OCI-LY1 (cell line): ENCODE results near the gene OVCH1.

ENCODE experiments used
- H2AFZ ChIP-seq: fragments of 200-600 bp; sonication (generic), shearing (Covaris generic); 2 replicates; pipeline ENCODE4 v1.6.0; 2014; ENCODE audit warnings: antibody characterized with exemption, mild to moderate bottlenecking, low read length
- H3F3A ChIP-seq: fragments of 200-600 bp; sonication (generic), shearing (Covaris generic); 2 replicates; pipeline ENCODE4 v1.6.0; 2014; ENCODE audit warnings: mild to moderate bottlenecking, antibody characterized with exemption, low read length, moderate library complexity; ENCODE audit not compliant: insufficient read depth
- H3K27ac ChIP-seq: fragments of 200-600 bp; sonication (generic); 2 replicates; pipeline ENCODE4 v1.5.1; 2014; ENCODE audit warnings: low read length, mixed run types, mild to moderate bottlenecking, low read depth; ENCODE audit not compliant: poor library complexity, severe bottlenecking
- H3K27me3 ChIP-seq: fragments of 200-600 bp; sonication (generic); 2 replicates; pipeline ENCODE4 v1.6.0; 2014; ENCODE audit warnings: antibody characterized with exemption, mild to moderate bottlenecking, low read length, moderate library complexity; ENCODE audit not compliant: insufficient read depth
- H3K36me3 ChIP-seq: fragments of 200-600 bp; sonication (generic); 2 replicates; pipeline ENCODE4 v1.6.1; 2014; ENCODE audit warnings: mild to moderate bottlenecking, antibody characterized with exemption, low read length, moderate library complexity, mixed read lengths; ENCODE audit not compliant: insufficient read depth
- H3K4me1 ChIP-seq: fragments of 200-600 bp; sonication (generic); 2 replicates; pipeline ENCODE4 v1.5.1; 2014; ENCODE audit warnings: mild to moderate bottlenecking, low read length, moderate library complexity; ENCODE audit not compliant: insufficient read depth, severe bottlenecking
- H3K4me2 ChIP-seq: fragments of 200-600 bp; sonication (generic), shearing (Covaris generic); 2 replicates; pipeline ENCODE4 v1.6.1; 2014; ENCODE audit warnings: low read length
- H3K4me3 ChIP-seq: fragments of 200-600 bp; sonication (generic); 2 replicates; pipeline ENCODE4 v1.5.1; 2014; ENCODE audit warnings: low read length, low read depth, mild to moderate bottlenecking, mixed read lengths; ENCODE audit not compliant: poor library complexity, severe bottlenecking
- H3K79me2 ChIP-seq: fragments of 200-600 bp; shearing (Covaris generic); 2 replicates; pipeline ENCODE4 v1.6.1; 2016; ENCODE audit warnings: mixed run types, low read length, mixed read lengths; ENCODE audit not compliant: insufficient read depth
- H3K9ac ChIP-seq: fragments of 200-600 bp; sonication (generic), shearing (Covaris generic); 2 replicates; pipeline ENCODE4 v1.6.1; 2014; ENCODE audit warnings: mild to moderate bottlenecking, low read length, mixed read lengths
- H3K9me2 ChIP-seq: fragments of 200-600 bp; sonication (generic), shearing (Covaris generic); 2 replicates; pipeline ENCODE4 v1.6.1; 2014; ENCODE audit warnings: low read depth, mild to moderate bottlenecking, low read length, mixed read lengths
- H3K9me3 ChIP-seq: fragments of 200-600 bp; shearing (Covaris generic); 2 replicates; pipeline ENCODE4 v1.6.1; 2014; ENCODE audit warnings: low read length, mixed read lengths
- H4K20me1 ChIP-seq: fragments of 200-600 bp; sonication (generic), shearing (Covaris generic); 2 replicates; pipeline ENCODE4 v1.6.0; 2016; ENCODE audit warnings: mild to moderate bottlenecking, low read length; ENCODE audit not compliant: insufficient read depth
- EZH2 ChIP-seq: fragments of 200-600 bp; sonication (generic), shearing (Covaris generic); IDR thresholded peaks from 2 replicates; pipeline ENCODE4 v1.8.0; 2017; ENCODE audit warnings: borderline replicate concordance, mixed run types, mild to moderate bottlenecking, antibody characterized with exemption, low read length, moderate library complexity, mixed read lengths
- TF ChIP-seq, protein P1 (sequence below): fragments of 200-600 bp; sonication (generic), shearing (Covaris generic); IDR thresholded peaks from 2 replicates; pipeline ENCODE4 v1.5.1; 2017; ENCODE audit warnings: mild to moderate bottlenecking, antibody characterized with exemption, low read length, moderate library complexity, mixed read lengths

Gene OVCH1

DNA sequence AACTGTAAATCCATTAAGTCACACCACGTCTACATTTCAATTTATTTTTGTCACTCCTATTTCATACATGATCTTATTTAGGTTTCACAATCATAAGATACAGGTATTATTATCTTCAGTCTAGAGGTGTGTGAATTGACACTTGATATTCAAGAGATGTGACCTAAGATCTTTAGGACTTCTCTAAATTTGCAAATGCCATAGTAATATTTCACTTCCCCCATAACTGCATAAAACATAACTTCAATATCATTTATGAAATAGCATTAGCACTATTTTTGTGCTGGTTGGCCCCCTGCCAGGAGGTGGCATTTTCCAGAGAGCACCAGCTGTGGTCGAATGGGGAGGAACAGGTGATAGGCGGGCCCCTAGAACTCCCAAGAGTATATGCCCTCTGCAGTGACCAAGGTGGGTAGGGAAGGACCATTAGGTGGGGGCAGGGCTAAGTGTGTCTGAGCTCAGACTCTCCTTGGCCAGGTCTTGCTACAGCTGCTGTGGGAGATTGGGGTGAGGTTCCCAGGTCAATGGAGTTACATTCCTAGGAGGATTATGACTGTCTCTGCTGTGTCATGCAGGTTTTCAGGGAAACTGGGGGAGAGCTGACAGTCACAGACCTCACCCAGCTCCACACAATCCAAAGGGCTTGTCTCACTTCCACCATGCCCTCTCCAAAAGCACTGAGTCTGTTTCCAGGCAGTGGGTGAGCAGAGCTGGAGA, 67.3 kb downstream of the OVCH1 start:
- Histone ChIP-seq H3K4me1 (peaks cover 5% of the 10 kb centered on the region), H4K20me1 (no peaks in the 10 kb centered on the region), H3K79me2 (no peaks in the 10 kb centered on the region), H3K27me3 (no peaks in the 10 kb centered on the region), H3K4me3 (no peak overlapping the region), H3K36me3 (no peaks in the 10 kb centered on the region), H3K9me2 (no peaks in the 10 kb centered on the region), H3F3A (no peaks in the 10 kb centered on the region), H3K9me3 (no peaks in the 10 kb centered on the region), H3K9ac (no peak overlapping the region), H3K4me2 (no peak overlapping the region), H3K27ac (no peak overlapping the region), H2AFZ (no peak overlapping the region)
- no peak for TF ChIP-seq EZH2

DNA sequence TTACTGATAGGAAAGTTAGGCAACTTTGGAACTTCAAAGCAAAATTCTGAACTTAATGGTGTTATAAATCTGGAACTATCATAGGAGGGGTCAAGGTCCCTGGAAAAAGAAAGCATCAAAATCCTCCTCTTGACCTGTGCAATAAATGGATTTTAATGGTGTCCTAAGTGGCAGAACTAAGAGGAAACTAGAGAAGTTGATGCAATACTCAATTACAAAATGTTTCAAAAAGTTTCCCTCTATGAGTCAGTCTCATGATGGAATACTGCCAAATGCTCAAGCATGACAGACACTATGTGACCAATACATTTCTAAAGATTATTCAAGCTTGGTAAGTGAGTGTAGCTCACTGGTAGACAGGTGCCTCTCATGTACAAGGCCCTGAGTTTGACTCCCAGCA, 68.9 kb downstream of the OVCH1 start:
- TF ChIP-seq EZH2: no peak
- TF ChIP-seq, protein P1, sequence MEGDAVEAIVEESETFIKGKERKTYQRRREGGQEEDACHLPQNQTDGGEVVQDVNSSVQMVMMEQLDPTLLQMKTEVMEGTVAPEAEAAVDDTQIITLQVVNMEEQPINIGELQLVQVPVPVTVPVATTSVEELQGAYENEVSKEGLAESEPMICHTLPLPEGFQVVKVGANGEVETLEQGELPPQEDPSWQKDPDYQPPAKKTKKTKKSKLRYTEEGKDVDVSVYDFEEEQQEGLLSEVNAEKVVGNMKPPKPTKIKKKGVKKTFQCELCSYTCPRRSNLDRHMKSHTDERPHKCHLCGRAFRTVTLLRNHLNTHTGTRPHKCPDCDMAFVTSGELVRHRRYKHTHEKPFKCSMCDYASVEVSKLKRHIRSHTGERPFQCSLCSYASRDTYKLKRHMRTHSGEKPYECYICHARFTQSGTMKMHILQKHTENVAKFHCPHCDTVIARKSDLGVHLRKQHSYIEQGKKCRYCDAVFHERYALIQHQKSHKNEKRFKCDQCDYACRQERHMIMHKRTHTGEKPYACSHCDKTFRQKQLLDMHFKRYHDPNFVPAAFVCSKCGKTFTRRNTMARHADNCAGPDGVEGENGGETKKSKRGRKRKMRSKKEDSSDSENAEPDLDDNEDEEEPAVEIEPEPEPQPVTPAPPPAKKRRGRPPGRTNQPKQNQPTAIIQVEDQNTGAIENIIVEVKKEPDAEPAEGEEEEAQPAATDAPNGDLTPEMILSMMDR: no peak
- Histone ChIP-seq H3K27ac (no peak overlapping the region), H3K9ac (no peak overlapping the region), H2AFZ (no peak overlapping the region), H3K4me2 (no peak overlapping the region), H3K79me2 (no peaks in the 10 kb centered on the region), H3K4me1 (peaks cover 5% of the 10 kb centered on the region), H4K20me1 (no peaks in the 10 kb centered on the region), H3F3A (no peaks in the 10 kb centered on the region), H3K9me2 (no peaks in the 10 kb centered on the region), H3K36me3 (no peaks in the 10 kb centered on the region), H3K27me3 (no peaks in the 10 kb centered on the region), H3K9me3 (no peaks in the 10 kb centered on the region), H3K4me3 (no peak overlapping the region)

DNA sequence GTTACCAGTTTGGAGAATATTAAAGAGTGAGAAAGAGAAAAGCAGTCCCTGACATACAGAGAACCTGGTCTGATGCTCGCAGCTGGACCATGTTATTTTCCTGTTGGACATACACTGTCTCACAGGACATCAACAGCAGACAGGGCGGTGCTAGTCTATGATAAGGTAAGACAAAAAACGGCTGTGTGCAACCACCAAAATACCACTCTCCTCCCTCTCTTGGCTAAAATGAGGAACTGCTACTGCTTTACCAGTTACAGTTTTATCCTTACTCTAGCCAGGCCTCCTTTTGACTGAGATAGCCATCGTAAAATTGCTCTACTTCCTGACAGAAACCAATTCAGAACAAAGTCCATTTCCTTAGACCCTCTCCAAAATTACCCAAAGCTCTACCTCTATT, 69.5 kb downstream of the OVCH1 start:
- H3K9ac ChIP-seq: no peak overlapping the region
- H3K79me2 ChIP-seq: no peaks in the 10 kb centered on the region
- no peak overlapping the region for H3K27ac ChIP-seq
- H3K27me3 ChIP-seq: no peaks in the 10 kb centered on the region
- no peak overlapping the region for H2AFZ ChIP-seq
- H3K4me2 ChIP-seq: no peak overlapping the region
- no peaks in the 10 kb centered on the region for H3F3A ChIP-seq
- no peaks in the 10 kb centered on the region for H3K36me3 ChIP-seq
- TF ChIP-seq EZH2: no peak
- TF ChIP-seq, protein P1: peak; percentile 42; the same call in 1 of the 2 replicates
- H4K20me1 ChIP-seq: no peaks in the 10 kb centered on the region
- no peaks in the 10 kb centered on the region for H3K9me2 ChIP-seq
- H3K4me1 ChIP-seq: peaks cover 5% of the 10 kb centered on the region
- no peak overlapping the region for H3K4me3 ChIP-seq
- no peaks in the 10 kb centered on the region for H3K9me3 ChIP-seq

DNA sequence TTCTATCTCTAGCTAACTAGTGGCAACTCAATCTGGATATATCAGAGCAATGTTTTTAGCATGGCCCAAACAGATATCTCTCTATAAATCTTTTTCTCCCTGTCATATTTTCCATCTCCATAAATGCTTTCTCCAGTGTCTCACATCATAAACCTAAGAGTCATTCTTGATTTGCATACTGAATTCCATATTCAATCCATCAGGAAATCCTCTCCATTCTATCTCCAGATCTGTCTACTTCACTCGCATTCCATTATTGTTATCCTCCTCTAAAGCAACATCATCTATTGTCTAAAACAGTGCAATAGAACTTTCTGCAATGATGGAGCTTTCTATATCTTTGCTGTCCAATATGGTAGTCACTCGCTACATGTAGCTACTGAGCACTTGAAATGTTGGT, 71.0 kb downstream of the OVCH1 start:
- H4K20me1 ChIP-seq: no peaks in the 10 kb centered on the region
- H3F3A ChIP-seq: no peaks in the 10 kb centered on the region
- no peak overlapping the region for H2AFZ ChIP-seq
- no peaks in the 10 kb centered on the region for H3K79me2 ChIP-seq
- H3K36me3 ChIP-seq: no peaks in the 10 kb centered on the region
- H3K9ac ChIP-seq: no peak overlapping the region
- no peaks in the 10 kb centered on the region for H3K9me2 ChIP-seq
- no peak overlapping the region for H3K27ac ChIP-seq
- no peak overlapping the region for H3K4me2 ChIP-seq
- peaks cover 5% of the 10 kb centered on the region for H3K4me1 ChIP-seq
- H3K27me3 ChIP-seq: no peaks in the 10 kb centered on the region
- H3K4me3 ChIP-seq: no peak overlapping the region
- TF ChIP-seq, protein P1: no peak
- no peak for TF ChIP-seq EZH2
- H3K9me3 ChIP-seq: no peaks in the 10 kb centered on the region
